Stimulated activated CD4-positive, alpha-beta T cell treated with anti-CD3 and anti-CD28 coated beads, Interleukin-4, amount 100 ng/mL, for 4 hours (primary cell): Measurements from ENCODE around the gene TMEM269.
A peak's percentile ranks its signal among the peaks of the same experiment; 100 is the strongest.
"Not testable (repeated sequence)": the region's sequence is repeated elsewhere in the genome, so short reads cannot be mapped to it uniquely, and the experiment has no call there.

Source experiments
- DNase-seq, 2 experiments: peaks; one replicate each; pipeline ENCODE4 v3.0.0-alpha.2; 2020

TMEM269 gene

DNA sequence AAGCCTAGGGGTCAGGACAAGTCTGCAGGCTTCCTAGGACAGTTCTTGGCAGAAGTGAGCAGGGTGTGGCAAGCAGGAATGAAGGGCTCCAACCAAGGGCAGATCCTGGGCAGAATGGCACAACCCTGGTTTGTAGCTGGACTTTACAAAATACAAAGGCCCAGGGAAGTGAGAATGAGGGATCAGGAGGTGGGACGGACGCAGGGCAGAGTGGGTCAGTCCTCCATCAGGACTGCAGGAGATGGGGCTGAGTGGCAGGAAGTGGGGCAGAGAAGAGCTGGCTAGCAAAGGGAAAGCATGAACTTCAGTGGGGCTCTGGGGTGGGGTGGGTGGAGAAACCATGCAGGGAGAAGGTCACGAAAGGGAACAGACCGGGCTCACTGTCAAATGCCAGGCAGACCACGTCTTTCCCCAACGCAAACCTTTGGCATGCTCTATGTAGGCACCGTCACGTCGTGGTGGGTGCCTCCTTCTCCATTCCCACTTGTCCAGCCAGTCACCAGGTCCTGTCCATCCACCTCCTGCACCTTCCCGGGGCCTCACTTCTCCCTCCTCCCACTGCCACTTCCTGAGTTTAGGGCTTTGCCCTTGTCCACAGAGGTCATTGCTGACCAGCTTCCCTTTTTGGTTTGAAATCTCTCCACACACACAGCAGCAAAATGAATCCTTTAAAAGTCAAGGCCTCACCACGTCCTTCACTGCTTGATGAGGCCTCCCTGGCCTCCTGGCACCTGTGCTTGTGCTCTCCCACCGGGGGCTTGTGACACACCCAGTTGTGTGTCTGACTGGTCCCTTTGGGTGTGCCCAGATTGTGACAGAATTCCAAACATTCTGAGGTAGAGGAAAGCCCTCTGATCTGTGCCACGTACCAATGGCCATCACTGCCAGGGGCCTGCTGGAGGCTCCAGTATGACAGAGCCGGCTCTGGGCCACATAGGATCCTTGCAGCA is 36.1 kb upstream of the TMEM269 start:
- no peak for DNase-seq

- DNase-seq, result no peak
Observed at GRCh38 chr1:42750041-42750440, 34.8 kb upstream of the TMEM269 start.

DNA sequence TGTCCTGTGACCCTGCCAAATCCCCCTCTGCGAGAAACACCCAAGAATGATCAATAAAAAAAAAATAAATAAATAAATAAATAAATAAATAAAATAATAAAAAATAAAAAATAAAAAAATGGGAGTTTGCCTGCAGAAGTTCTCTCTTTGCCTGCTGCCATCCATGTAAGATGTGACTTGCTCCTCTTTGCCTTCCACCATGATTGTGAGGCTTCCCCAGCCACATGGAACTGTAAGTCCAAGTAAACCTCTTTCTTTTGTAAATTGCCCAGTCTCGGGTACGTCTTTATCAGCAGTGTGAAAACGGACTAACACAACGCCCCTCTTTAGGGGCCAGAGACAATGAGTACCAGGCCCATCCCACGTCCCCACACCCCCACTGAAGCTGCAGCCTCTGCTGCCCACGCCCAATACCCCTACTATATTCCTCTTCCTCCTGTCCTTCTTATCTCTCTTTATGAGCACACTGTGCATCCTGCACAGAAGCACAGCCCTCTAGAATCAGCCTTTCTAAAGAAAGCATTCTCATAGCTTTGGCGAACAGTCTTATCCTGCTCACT is 33.2 kb upstream of the TMEM269 start:
- not testable (repeated sequence) for DNase-seq

GRCh38 chr1:42752284-42752683 is 32.5 kb upstream of the TMEM269 start:
- DNase-seq, result no peak

GRCh38 chr1:42753070-42753469 is 31.7 kb upstream of the TMEM269 start:
- DNase-seq, result no peak

- DNase-seq, result no peak
Observed at GRCh38 chr1:42756956-42757891, 27.6 kb upstream of the TMEM269 start.

DNA sequence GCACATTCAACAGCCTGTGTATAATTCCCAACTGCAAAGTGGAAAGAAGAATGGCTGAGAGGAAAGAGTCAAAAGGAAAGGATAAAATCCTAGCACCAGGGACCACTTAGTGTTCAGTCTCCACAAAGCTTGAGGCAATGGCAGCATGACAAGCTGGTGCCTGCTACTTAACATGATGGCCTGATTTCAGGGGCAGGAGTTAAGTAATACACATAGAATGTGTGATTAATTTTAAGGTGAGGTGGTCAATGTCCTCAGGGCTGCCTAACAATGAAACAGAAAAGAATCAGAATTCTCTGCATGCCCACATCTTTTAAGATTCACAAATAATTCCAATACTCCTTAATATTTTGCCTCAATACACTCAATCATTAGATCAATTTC is 26.9 kb upstream of the TMEM269 start:
- DNase-seq, result no peak

GRCh38 chr1:42758641-42759040 is 26.1 kb upstream of the TMEM269 start:
- DNase-seq, result no peak

- no peak for DNase-seq
Observed at GRCh38 chr1:42759114-42759513, 25.7 kb upstream of the TMEM269 start.

- no peak for DNase-seq
Observed at GRCh38 chr1:42761567-42761966, 23.2 kb upstream of the TMEM269 start.

- DNase-seq, result no peak
Observed at GRCh38 chr1:42762269-42762668, 22.5 kb upstream of the TMEM269 start.

DNA sequence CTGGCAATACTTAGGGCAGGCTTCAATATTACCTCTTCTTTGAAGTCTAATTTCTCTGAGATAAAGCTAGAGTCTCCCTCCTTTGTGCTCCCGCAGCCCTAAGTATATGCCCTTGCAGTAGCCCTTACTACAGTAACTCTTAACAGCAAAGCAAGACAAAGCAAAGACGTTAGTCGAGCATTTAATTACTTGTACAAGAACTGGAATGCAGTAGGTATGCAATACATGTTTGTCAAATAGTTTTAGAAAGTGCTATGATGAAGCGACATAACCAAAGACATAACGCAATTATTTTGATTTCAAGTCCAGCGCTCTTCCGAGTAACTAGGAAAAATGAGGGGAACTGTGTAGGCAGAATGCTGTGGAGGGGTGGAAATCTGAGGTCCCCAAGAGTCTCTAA is 19.5 kb upstream of the TMEM269 start:
- DNase-seq, result no peak

DNA sequence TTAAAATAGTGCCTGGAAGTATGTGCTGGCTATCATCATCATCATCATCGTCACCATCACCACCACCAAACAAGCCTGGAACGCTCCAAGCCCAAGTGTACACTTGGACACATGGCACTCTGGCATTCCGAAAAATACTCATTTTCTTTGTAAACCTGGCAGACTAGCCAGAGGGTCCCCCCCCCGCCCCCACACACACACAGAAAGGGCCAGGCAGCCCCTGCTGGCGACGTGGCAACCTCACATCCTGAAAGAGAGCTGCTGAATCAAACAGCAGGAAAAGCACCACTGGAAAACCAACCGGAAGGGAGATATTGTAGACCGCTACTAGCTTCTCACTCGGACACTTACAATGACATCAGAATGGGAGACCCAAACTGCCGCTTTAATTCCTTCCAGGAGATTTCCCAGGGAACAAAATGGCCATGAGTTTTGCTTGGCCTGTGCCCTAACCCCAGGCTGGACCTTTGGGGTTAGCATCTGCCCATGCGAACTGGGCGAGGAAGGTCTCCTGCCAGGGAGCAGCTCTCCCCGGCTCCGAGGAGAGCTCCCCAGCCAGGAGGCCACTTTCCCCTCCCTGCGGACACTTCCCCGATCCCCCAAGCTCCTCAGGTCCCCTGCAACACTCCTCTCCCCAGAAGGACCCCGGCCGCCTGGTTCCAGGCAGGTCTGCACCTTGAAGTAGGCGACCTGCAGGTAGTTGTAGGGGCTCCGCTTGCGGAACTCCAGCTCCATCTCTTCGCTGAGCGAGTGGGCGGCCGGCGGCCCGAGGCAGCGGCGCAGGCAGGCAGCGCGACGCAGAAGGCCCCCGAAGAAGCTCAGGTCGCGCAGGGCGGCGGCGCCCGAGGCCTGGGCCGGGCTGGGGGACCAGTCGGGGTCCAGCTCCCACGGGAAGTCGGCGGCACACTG is 18.7 kb upstream of the TMEM269 start:
- DNase-seq, result peak; percentile 47 to 50

GRCh38 chr1:42766741-42767509 is 17.9 kb upstream of the TMEM269 start, which contains the start of the genes C1orf50 and P3H1:
TSS of gene C1orf50 (plus strand) at chr1:42767249. CDS start at chr1:42767312, 63 bp downstream.
TSS of gene P3H1 (minus strand) at chr1:42767028. CDS start at chr1:42766971, 57 bp downstream.
- DNase-seq, result peak; percentile 99 to 100

- no peak for DNase-seq
Observed at GRCh38 chr1:42767510-42768000, 17.2 kb upstream of the TMEM269 start.

GRCh38 chr1:42768172-42768571 is 16.6 kb upstream of the TMEM269 start:
- DNase-seq, result no peak

DNA sequence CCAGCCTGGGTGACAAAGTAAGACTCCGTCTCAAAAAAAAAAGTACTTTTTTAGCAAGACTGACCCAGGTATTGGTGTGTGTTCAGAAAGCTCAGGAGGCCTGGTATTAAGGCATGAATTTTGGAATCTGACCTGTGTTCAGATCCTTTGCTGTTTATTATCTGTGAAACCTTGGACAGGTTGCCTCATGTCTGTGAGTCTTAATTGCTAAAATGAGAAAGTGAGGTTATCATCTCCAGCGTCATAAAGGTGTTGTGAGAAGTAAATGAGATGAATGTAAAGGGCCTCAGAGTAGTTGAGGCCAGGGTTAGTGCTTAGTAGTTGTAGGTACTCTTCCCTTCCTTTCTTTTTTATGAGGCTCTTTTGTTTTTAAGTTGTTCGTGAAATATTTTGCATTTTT is 15.0 kb upstream of the TMEM269 start:
- DNase-seq, result no peak

DNA sequence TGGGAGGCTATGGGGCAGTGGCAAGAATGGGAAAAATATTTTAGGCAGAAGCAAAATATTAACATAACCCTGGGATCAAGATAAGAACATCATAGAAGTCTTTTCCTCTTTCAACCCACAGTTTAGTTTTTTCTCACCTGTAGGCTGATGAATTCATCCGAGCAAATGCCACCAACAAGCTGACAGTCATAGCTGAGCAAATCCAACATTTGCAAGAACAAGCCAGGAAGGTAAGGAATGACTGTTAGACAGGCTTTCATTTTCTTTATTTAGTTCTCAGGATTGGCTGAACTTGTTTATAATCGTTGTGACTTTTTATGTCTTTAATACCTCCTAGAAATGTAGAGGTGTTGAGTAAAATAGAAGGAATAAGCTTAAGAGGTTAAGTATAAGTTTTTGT is 11.4 kb upstream of the TMEM269 start:
- DNase-seq, result no peak

GRCh38 chr1:42774928-42775526 is 9.8 kb upstream of the TMEM269 start:
- DNase-seq, result no peak

GRCh38 chr1:42776502-42776901 is 8.3 kb upstream of the TMEM269 start:
- no peak for DNase-seq

- DNase-seq, result no peak
Observed at GRCh38 chr1:42777852-42778251, 6.9 kb upstream of the TMEM269 start.
